DND-41 (cell line): ENCODE results near the gene PRRT3.
A peak's percentile ranks its signal among the peaks of the same experiment; 100 is the strongest.

ENCODE experiments used
- ATAC-seq: fragments of 200-7000 bp; cut with Tn5 transposase; 3 replicates; pipeline ENCODE4 v1.9.1; 2021; ENCODE audit warnings: low read depth; ENCODE audit not compliant: insufficient read depth
- DNase-seq: peaks from one replicate; pipeline ENCODE4 v3.0.0-alpha.2; 2020
- H2AFZ ChIP-seq: 2 replicates; pipeline ENCODE4 v1.6.0; 2012; ENCODE audit warnings: low read depth, low read length
- H3K27ac ChIP-seq: 2 replicates; pipeline ENCODE4 v1.5.1; 2012; ENCODE audit warnings: low read length, inconsistent platforms
- H3K27me3 ChIP-seq: fragments of 200-600 bp; sonication (generic); 2 replicates; pipeline ENCODE4 v1.6.0; 2012; ENCODE audit warnings: low read length, mild to moderate bottlenecking, inconsistent platforms; ENCODE audit not compliant: insufficient read depth, poor library complexity
- H3K36me3 ChIP-seq: 2 replicates; pipeline ENCODE4 v1.5.1; 2012; ENCODE audit warnings: low read length, inconsistent platforms; ENCODE audit not compliant: insufficient read depth
- H3K4me1 ChIP-seq: 2 replicates; pipeline ENCODE4 v1.5.1; 2012; ENCODE audit warnings: mild to moderate bottlenecking, low read length; ENCODE audit not compliant: insufficient read depth
- H3K4me2 ChIP-seq: 2 replicates; pipeline ENCODE4 v1.6.0; 2012; ENCODE audit warnings: mild to moderate bottlenecking, moderate library complexity, low read length, inconsistent platforms; ENCODE audit not compliant: insufficient read depth
- H3K4me3 ChIP-seq, 2 experiments: fragments of 200-600 bp in 1 of 2; shearing (Covaris generic) in 1 of 2; 2 replicates each; pipeline ENCODE4 v1.5.1; 2012 to 2016; ENCODE audit warnings: inconsistent platforms in 2 of 2, low read length in 2 of 2, mild to moderate bottlenecking in 2 of 2, low read depth in 1 of 2, moderate library complexity in 1 of 2
- H3K79me2 ChIP-seq: 2 replicates; pipeline ENCODE4 v1.6.0; 2012; ENCODE audit warnings: low read length, inconsistent platforms; ENCODE audit not compliant: insufficient read depth
- H3K9ac ChIP-seq: 2 replicates; pipeline ENCODE4 v1.6.0; 2012; ENCODE audit warnings: low read depth, mild to moderate bottlenecking, inconsistent platforms, low read length, moderate library complexity
- H3K9me3 ChIP-seq: 2 replicates; pipeline ENCODE4 v1.5.1; 2012; ENCODE audit warnings: low read length, moderate library complexity, mild to moderate bottlenecking, inconsistent platforms; ENCODE audit not compliant: insufficient read depth, severe bottlenecking
- H4K20me1 ChIP-seq: 2 replicates; pipeline ENCODE4 v1.6.0; 2012; ENCODE audit warnings: low read length; ENCODE audit not compliant: insufficient read depth
- CTCF ChIP-seq: IDR thresholded peaks from 2 replicates; pipeline ENCODE4 v1.5.1; 2012; ENCODE audit warnings: borderline replicate concordance, low read length, moderate library complexity, mild to moderate bottlenecking; ENCODE audit not compliant: poor library complexity, severe bottlenecking; ENCODE audit errors: extremely low read depth
- EZH2 ChIP-seq: IDR thresholded peaks from 3 replicates; pipeline ENCODE4 v1.6.1; 2012; ENCODE audit warnings: borderline replicate concordance, low read depth, mild to moderate bottlenecking, moderate library complexity, low read length, inconsistent platforms; ENCODE audit not compliant: severe bottlenecking

The PRRT3 gene

DNA sequence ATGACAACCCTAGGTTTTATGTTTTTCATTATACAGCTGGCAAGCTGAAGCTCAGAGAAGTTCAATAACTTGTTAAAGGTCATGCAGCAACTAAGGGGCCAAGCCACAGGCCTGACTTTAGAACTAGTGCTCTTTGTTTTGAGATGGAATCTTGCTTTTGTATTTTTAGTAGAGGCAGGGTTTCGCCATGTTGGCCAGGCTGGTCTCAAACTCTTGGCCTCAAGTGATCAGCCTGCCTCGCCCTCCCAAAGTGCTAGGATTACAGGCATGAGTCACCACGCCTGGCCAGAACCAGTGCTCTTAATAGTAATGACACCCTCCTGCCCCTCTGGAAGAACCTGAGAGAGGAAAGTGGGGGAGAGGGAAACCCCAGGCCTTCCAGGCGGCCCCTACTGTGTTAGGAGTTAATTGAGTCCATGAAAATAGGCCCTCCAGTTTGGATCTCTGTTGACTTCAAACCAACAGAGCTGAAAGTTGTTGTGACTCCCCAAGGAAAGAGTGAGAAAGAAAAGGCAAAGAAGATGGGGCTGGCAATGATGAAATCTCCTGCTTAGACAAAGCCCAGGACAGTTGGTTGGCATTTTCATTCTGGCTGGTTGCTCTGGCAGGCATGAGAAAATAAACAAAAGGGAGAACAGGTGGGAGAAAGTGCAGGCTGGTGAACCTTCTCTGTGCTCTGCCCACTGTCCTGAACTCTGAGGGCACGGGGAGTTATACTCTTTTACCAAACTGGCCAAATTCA is 3.6 kb upstream of the PRRT3 start:
- no peaks in the 10 kb centered on the region for H3K36me3 ChIP-seq
- H2AFZ ChIP-seq: no peak overlapping the region
- H3K27ac ChIP-seq: no peak overlapping the region
- H3K79me2 ChIP-seq: no peaks in the 10 kb centered on the region
- H3K4me2 ChIP-seq: no peak overlapping the region
- H3K27me3 ChIP-seq: peaks cover 13% of the 10 kb centered on the region
- no peaks in the 10 kb centered on the region for H4K20me1 ChIP-seq
- peaks cover 14% of the 10 kb centered on the region for H3K4me1 ChIP-seq
- no peak overlapping the region for H3K9ac ChIP-seq
- no peaks in the 10 kb centered on the region for H3K9me3 ChIP-seq
- ATAC-seq (no peak), DNase-seq (no peak)
- no peak for TF ChIP-seq EZH2
- no peak for TF ChIP-seq CTCF
- H3K4me3 ChIP-seq: no peak overlapping the region

DNA sequence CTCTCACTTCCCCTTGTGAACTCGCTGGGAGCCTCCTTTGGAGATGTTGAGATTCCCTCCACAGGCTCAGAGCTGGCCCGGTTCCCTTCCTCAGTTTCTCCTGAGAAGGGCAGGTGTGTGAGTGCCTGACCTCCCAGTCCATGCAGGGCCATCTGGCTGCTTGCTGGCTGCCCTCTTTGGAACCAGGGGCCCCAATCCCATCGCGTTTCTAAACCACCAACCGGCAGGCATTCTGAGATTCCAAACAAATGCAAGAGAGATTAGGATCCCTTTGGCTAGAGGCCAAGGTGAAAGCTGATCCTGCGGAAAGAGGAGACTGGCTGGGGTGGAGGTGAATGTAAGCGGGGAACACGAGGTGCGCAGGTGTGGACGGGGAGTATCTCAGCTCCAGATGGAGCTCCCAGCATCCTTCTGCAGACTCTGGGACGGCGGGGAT is 2.9 kb upstream of the PRRT3 start:
- TF ChIP-seq EZH2 (no peak), CTCF (no peak)
- H3K4me2 ChIP-seq: no peak overlapping the region

GRCh38 chr3:9951598-9951961 is 628 bp downstream of the PRRT3 start:
- peak overlapping the region; percentile 71 for H3K4me2 ChIP-seq
- ATAC-seq (no peak), DNase-seq (no peak)
- peak overlapping the region in 1 of 2 experiments; percentile 49; a peak in 2 of 4 replicates for H3K4me3 ChIP-seq
- H3K79me2 ChIP-seq: no peaks in the 10 kb centered on the region
- H4K20me1 ChIP-seq: no peaks in the 10 kb centered on the region
- H3K27me3 ChIP-seq: peaks cover 13% of the 10 kb centered on the region
- H3K9ac ChIP-seq: peak overlapping the region; percentile 29; the same call in 1 of the 2 replicates
- H3K36me3 ChIP-seq: no peaks in the 10 kb centered on the region
- peak overlapping the region; percentile 25; the same call in 1 of the 2 replicates for H2AFZ ChIP-seq
- peaks cover 14% of the 10 kb centered on the region for H3K4me1 ChIP-seq
- no peaks in the 10 kb centered on the region for H3K9me3 ChIP-seq
- no peak overlapping the region for H3K27ac ChIP-seq
- no peak for TF ChIP-seq EZH2
- no peak for TF ChIP-seq CTCF

More for the DNA sequence above, 2.9 kb upstream of the PRRT3 start:
- no peaks in the 10 kb centered on the region for H4K20me1 ChIP-seq
- DNase-seq (no peak), ATAC-seq (no peak)
- no peaks in the 10 kb centered on the region for H3K9me3 ChIP-seq
- no peak overlapping the region for H3K4me3 ChIP-seq
- no peaks in the 10 kb centered on the region for H3K79me2 ChIP-seq
- no peak overlapping the region for H3K9ac ChIP-seq
- no peaks in the 10 kb centered on the region for H3K36me3 ChIP-seq
- no peak overlapping the region for H3K27ac ChIP-seq
- peaks cover 13% of the 10 kb centered on the region for H3K27me3 ChIP-seq
- H2AFZ ChIP-seq: no peak overlapping the region
- H3K4me1 ChIP-seq: peaks cover 14% of the 10 kb centered on the region
